GM18868 (cell line): Measurements from ENCODE around the gene HOXC9.

Experiments
- ATAC-seq: cut with Tn5 transposase; IDR thresholded peaks from one replicate; pipeline ENCODE4 v1.9.1; 2021; ENCODE audit warnings: mild to moderate bottlenecking, moderate library complexity; ENCODE audit not compliant: unreplicated experiment

The HOXC9 gene

DNA sequence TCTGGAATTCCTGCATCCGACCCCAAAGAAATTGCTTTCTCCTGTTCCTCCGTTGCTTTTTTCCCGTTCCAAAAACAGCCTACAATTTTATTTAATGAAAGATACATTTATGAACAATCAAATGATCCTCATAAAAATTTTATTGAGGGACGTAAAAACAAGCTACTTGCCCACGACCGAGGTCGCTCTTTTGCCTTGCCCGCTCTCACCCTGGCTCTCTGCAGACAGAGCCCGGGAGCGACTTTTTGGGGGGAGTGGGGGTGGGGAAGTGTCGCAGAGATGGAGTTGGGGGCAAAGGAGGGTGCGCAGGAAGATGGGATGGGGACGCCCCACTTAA, 1.1 kb upstream of the HOXC9 start:
- ATAC-seq: no peak

DNA sequence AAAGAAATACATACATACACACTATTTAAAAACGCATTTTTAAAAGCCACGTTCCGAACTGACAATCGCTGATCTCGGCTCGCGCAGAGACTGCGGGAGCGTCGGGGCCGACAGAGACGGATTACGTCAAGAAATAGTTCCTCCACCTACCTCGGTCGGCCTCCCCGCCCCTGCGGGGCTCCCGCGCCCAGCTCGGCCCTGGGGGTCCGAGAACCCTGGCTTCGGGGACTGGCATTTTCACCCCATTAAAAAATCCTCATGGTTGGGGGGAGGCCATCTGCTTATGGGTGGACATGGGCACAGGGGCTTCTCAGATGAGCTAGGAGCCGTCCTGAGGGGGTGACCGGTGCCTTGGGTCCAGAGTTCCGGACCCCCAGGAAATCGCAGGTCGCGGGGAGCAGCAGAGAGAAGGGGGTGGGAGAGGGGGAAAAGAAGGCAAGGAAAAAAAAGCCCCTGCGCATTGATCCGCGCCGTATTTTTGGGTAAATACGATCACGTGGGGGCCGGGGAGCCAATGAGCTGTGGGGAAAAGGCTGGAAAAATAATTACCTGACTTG, 324 bp upstream of the HOXC9 start:
- ATAC-seq: no peak

DNA sequence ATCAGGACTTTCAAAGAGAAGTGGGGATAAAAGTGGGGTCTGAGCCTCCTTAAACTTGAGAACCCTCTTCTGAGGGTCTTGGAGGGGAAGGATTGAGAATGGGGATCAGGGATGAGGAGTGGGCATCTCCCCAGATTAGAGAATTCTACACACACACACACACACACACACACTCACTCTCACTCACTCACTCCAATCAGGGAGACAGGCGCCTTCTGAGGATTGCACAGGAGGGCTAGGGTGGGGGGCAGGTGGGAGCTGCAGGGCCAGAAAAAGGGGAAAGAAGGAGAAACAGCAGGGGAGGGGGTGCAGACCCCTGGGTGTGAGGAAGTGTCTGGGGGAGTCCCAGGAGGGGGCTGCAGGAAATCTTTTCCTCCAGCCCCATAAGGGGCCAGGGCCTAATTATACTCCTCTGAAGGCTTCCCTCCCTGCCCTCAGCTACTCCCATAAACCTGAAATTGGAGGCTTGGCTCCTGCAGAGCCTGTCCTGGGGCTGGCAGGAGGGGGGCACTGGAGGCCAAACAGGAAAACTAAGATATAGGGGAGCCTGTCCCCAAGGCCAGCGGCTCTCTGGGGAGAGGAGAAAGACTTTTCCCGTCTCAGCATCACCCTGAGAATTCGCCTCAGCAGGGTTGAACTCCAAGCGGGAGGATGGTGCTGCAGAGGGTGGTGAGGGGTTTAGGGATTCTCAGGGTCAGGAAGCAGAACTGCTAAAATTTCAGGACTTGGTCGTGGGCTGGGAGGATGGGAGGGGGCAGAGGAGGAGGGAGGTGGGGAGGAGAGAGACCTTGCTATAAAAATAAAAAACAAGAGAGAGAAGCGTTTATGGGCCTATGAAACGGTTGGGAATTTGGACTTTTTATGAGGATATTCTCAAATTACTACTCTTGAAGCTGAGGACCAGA, 1.6 kb downstream of the HOXC9 start:
- no peak for ATAC-seq

- ATAC-seq: no peak
These were observed 2.4 kb downstream of the HOXC9 start for GRCh38 chr12:54002278-54002914.

GRCh38 chr12:54002915-54003389, 3.0 kb downstream of the HOXC9 start:
- no peak for ATAC-seq

DNA sequence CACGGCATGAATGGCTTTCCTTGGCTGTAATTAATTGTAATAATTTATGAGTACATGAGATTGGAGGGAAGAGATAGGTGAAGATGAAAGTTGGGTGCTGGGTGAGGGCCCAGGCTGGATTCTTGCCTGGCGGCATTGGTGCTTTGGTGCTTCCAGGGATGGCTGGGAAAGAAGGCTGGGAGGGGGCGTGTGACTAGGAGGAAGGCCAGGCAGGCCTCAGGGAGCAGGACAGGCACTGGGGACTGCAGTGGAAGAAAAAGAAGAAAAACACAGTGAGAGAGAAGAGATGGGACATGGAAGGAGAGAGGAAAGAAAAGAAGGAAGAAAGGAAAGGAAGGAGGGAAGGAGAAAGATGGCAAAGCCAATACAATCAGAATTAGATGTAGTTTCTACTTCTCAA, 3.7 kb downstream of the HOXC9 start:
- ATAC-seq: no peak

GRCh38 chr12:54004063-54004840, 4.3 kb downstream of the HOXC9 start:
- no peak for ATAC-seq

- no peak for ATAC-seq
These were observed 5.0 kb downstream of the HOXC9 start for GRCh38 chr12:54004841-54005530.

DNA sequence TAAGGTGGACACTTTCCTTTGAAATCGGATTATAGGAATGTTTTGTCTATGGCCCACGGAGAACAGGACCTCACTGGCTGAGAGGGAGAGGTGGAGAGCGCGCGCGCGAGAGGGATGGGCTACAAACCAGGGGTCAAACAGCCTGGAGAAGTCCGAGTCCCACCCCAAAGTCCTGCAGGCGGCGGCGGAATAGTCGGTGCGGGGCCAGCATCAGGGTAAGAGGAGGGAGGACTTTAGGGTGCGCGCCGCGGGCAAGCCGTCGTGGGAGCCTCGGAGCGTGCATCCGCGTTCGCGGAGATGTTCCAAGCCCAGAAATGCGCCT, 5.5 kb downstream of the HOXC9 start:
- no peak for ATAC-seq

DNA sequence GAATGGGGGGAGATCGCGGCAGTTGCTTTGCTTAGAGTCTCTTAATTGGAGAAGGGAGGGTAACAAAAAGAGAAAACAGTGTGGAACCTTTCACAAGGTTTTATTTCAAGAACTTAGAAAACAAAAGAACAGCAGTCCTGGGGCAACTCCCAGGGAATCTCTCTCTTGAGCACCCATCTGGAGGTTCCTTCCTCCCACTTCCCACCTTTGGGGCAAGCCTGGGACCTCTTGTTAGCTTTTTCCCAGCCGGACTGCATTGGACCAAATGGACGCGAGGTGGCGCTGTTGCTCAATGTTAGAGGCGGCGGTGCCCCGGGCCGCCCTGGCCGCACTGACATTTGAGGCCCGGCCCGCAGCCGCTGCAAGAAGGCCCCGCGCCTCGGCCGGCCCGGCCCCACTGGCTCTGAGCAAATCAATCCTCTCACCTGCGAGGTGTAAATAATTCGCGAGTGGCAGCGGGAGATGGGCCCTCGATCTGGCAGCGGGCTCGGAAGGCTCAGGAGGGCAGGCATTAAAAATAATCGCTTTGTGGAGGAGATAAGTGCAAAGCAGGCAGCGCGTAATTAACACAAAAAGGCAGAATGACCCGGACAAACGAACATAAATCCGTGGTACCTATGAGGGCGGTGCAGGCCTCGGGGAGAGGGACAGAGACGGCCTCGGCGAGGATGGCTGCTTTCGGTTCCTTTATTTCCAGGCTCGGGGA, 6.0 kb downstream of the HOXC9 start:
- peak; percentile 62 for ATAC-seq

GRCh38 chr12:54006559-54007220, 6.7 kb downstream of the HOXC9 start:
- ATAC-seq: no peak

DNA sequence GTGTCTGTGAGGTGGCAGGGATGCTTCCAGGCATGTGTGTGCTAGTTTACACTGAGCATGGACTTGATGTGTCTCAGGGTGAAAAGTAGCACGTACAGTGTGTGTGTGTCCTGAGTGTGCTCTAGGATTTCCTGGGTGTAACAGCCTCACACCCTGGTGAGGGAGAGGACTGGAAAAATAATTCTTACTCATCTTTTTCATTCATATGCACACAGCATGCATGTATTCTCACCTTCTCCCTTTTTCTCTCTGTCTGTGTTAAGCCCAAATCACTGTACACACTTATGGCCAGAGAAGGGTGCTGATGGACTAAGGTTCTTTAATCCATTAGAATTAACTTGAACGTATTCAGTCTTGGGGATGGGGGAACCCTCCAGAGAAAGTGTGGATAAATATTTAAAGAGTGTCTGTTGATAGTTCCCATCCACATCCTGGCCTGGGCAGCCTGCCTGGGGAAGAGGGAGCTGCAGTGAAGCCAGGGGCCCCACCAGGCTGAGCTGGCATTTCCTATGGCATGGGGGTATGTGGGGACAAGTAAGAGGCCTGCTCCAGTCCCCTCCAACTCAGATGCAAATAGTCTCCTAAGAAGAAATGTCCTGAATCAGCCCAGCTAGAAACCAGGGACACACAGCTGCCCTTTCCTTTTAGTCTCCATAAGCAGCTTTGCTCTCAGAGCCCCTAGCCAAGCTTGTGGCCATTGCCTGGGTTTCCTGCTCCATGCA, 7.7 kb downstream of the HOXC9 start:
- no peak for ATAC-seq

- no peak for ATAC-seq
These were observed 8.2 kb downstream of the HOXC9 start for GRCh38 chr12:54008260-54008552.

DNA sequence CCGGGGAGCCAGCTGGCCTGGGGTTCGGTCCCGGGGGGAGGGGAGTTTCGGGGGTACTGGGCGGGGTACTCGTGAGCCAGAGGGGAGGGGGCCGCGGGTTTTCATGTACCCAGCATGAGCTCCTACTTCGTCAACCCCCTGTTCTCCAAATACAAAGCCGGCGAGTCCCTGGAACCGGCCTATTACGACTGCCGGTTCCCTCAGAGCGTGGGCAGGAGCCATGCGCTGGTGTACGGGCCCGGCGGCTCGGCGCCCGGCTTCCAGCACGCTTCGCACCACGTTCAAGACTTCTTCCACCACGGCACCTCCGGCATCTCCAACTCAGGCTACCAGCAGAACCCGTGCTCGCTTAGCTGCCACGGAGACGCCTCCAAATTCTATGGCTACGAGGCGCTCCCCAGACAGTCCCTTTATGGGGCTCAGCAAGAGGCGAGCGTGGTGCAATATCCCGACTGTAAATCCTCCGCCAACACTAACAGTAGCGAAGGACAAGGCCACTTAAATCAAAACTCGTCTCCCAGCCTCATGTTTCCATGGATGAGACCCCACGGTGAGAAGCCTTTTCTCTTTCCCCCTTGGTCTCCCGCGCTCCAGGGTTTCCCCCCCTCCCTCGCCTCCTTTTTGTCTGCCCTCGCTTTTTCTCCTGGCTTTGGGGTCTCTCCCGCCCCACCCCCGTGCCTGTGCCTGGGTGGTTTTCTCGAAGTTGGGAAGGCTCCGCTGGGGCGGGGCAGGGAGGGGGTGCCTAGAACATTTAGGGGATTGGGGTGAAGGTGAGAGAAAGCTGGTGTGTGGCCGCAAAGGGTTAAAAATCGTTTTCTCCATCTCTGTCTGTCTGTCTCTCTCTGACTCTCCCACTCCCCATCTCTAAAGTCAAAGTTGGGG, 9.5 kb downstream of the HOXC9 start:
- ATAC-seq: no peak

- ATAC-seq: no peak
These were observed 10.4 kb downstream of the HOXC9 start for GRCh38 chr12:54010053-54010971.

DNA sequence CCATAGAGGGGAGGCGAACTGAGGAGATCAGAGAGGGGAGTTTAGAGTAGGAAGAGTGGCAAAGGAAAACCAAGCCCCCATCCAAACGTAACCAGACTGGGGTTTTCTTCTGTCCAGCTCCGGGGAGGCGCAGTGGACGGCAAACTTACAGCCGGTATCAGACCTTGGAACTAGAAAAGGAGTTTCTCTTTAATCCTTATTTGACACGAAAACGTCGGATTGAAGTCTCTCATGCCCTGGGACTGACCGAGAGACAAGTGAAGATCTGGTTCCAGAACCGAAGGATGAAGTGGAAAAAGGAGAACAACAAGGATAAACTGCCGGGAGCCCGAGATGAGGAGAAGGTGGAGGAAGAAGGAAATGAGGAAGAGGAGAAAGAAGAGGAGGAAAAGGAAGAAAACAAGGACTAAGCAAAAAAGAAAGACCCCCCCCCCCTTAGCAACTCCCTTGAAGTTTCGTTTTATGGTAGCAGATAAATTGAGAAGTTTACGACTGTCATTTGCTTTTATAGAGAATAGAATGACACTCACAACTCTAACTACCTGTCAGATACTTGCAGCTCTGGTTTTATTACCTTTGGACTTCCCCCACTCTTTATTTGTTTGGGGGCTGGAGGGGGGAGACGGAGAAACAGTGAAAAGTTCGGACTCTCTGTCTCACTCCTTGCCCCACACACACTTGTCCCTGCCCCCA, 11.2 kb downstream of the HOXC9 start:
- no peak for ATAC-seq
